GM18498 (cell line): ENCODE data around the gene ALOX15B.

ENCODE experiments used
- ATAC-seq: cut with Tn5 transposase; IDR thresholded peaks from one replicate; pipeline ENCODE4 v1.9.1; 2021; ENCODE audit warnings: mild to moderate bottlenecking, moderate library complexity; ENCODE audit not compliant: unreplicated experiment

Gene ALOX15B

GRCh38 chr17:8079291-8080207, 40.7 kb downstream of the ALOX15B start:
- ATAC-seq = peak; percentile 57

- no peak for ATAC-seq
These were observed 41.4 kb downstream of the ALOX15B start for GRCh38 chr17:8080208-8080798.

- ATAC-seq = no peak
These were observed 42.0 kb downstream of the ALOX15B start for GRCh38 chr17:8080799-8081219.

- ATAC-seq = no peak
These were observed 43.0 kb downstream of the ALOX15B start for GRCh38 chr17:8081876-8082275.

- ATAC-seq = no peak
These were observed 43.4 kb downstream of the ALOX15B start for GRCh38 chr17:8082292-8082691.

- ATAC-seq = no peak
These were observed 45.4 kb downstream of the ALOX15B start for GRCh38 chr17:8084250-8084649.

- no peak for ATAC-seq
These were observed 48.5 kb downstream of the ALOX15B start, which contains the start of gene ALOX12B for GRCh38 chr17:8087075-8087951. ALOX12B (minus strand) TSS chr17:8087716; CDS start chr17:8087442, 274 bp downstream.

- ATAC-seq = no peak
These were observed 49.0 kb downstream of the ALOX15B start for GRCh38 chr17:8087952-8088230.

- ATAC-seq = no peak
These were observed 50.9 kb downstream of the ALOX15B start for GRCh38 chr17:8089728-8090127.

GRCh38 chr17:8091033-8091687, 52.3 kb downstream of the ALOX15B start:
- ATAC-seq = no peak

- ATAC-seq = no peak
These were observed 56.5 kb downstream of the ALOX15B start for GRCh38 chr17:8095361-8095760.

GRCh38 chr17:8096541-8096940, 57.7 kb downstream of the ALOX15B start:
- no peak for ATAC-seq
